ENCODE measurements around the gene CTSD. TPM values are rescaled to one million over a fixed set of nuclear protein-coding genes. Genes with fewer than 3 reads are reported as not detected.
A peak's percentile ranks its signal among the peaks of the same experiment; 100 is the strongest.

Gene CTSD
- total and polyA plus RNA-seq, 4 donors, result 310 to 814 (median 553) TPM

GRCh38 chr11:1748636-1749394 lies 14.9 kb downstream of the CTSD start:
- no peaks in the 10 kb centered on the region for H3K9me3 ChIP-seq (ENCODE audit: control insufficient read depth in 4 of 4, low read length in 3 of 4)
- 4% methylated on average over 84 of the region's 84 CpGs for WGBS
- H3K4me3 ChIP-seq (ENCODE audit: low read depth in 1 of 3, low read length in 3 of 3), result peak overlapping the region in 2 of 3 donors; percentile 12 to 44
- no peak overlapping the region for H3K9ac ChIP-seq (ENCODE audit: low read depth in 1 of 2, low read length in 2 of 2)
- H3K27ac ChIP-seq (ENCODE audit: low read depth in 1 of 2, low read length in 2 of 2), result peak overlapping the region; percentile 57 to 71
- TF ChIP-seq FOXA1 (IDR thresholded peaks at IDR 0.05) (no peak), ATF3 (IDR thresholded peaks at IDR 0.05) (no peak), NR2F2 (IDR thresholded peaks at IDR 0.05) (no peak), TAF1 (conservative IDR thresholded peaks at IDR 0.05) (no peak), CTCF (IDR thresholded peaks at IDR 0.05; ENCODE audit: low read depth, low read length, missing input control) (no peak), RAD21 (IDR thresholded peaks at IDR 0.05) (no peak), ZBTB33 (IDR thresholded peaks at IDR 0.05) (no peak), HNF4A (conservative IDR thresholded peaks at IDR 0.05) (no peak)
- peaks cover 0 to 11% (median 7%) of the 10 kb centered on the region in 4 donors for H3K36me3 ChIP-seq (ENCODE audit: control insufficient read depth in 4 of 4, insufficient read depth in 3 of 4, low read depth in 1 of 4, low read length in 3 of 4)
- H3K27me3 ChIP-seq (ENCODE audit: control insufficient read depth in 4 of 4, insufficient read depth in 4 of 4, low read length in 3 of 4), result no peaks in the 10 kb centered on the region
- no peak for DNase-seq (ENCODE audit: low spot score)
- H3K4me1 ChIP-seq (ENCODE audit: control insufficient read depth in 4 of 4, insufficient read depth in 4 of 4, low read length in 3 of 4), result peaks cover 0 to 32% (median 13%) of the 10 kb centered on the region in 4 donors

- H3K36me3 ChIP-seq (ENCODE audit: control insufficient read depth in 4 of 4, insufficient read depth in 3 of 4, low read depth in 1 of 4, low read length in 3 of 4), result peaks cover 0 to 5% (median 3%) of the 10 kb centered on the region in 4 donors
- H3K9ac ChIP-seq (ENCODE audit: low read depth in 1 of 2, low read length in 2 of 2), result no peak overlapping the region
- WGBS, result 37% methylated on average over 72 of the region's 72 CpGs
- peaks cover 0 to 32% (median 10%) of the 10 kb centered on the region in 4 donors for H3K4me1 ChIP-seq (ENCODE audit: control insufficient read depth in 4 of 4, insufficient read depth in 4 of 4, low read length in 3 of 4)
- H3K27me3 ChIP-seq (ENCODE audit: control insufficient read depth in 4 of 4, insufficient read depth in 4 of 4, low read length in 3 of 4), result no peaks in the 10 kb centered on the region
- H3K9me3 ChIP-seq (ENCODE audit: control insufficient read depth in 4 of 4, low read length in 3 of 4), result no peaks in the 10 kb centered on the region
- DNase-seq (ENCODE audit: low spot score), result no peak
- H3K4me3 ChIP-seq (ENCODE audit: low read depth in 1 of 3, low read length in 3 of 3), result peak overlapping the region in 1 of 3 donors; percentile 44
- no peak for TF ChIP-seq ZBTB33 (IDR thresholded peaks at IDR 0.05)
- peak overlapping the region; percentile 40 to 71 for H3K27ac ChIP-seq (ENCODE audit: low read depth in 1 of 2, low read length in 2 of 2)
Observed at GRCh38 chr11:1747753-1748635, 15.7 kb downstream of the CTSD start.

Measured in liver (tissue), 9 donors.